MCF 10A (cell line): ENCODE measurements around the gene GRIP1. TPM values are rescaled to one million over a fixed set of nuclear protein-coding genes. Genes with fewer than 3 reads are reported as not detected.

Source experiments
- BruUV-seq: library from RNA; stranded (reverse); fragments of 400-500 nt; replicated peaks from 2 replicates; lab custom pipeline; 2021; lab: Mats Ljungman, UMichigan
- CTCF ChIA-PET: fragments of 300-600 bp; sonication (Branson Sonifier 250); formaldehyde crosslinking; extraction: SDS; loops from one replicate; lab custom pipeline; 2021; ENCODE audit warnings: antibody characterized with exemption, inconsistent platforms; lab: Yijun Ruan, JAX
- POLR2A ChIA-PET: fragments of 300-600, 350-650 bp; sonication (Branson Sonifier 250); formaldehyde crosslinking; extraction: SDS; loops from one replicate; lab custom pipeline; 2020; ENCODE audit warnings: antibody characterized with exemption, inconsistent platforms; lab: Yijun Ruan, JAX
- DNase-seq: peaks from one replicate; pipeline ENCODE4 v3.0.0-alpha.2; 2018; ENCODE audit not compliant: unreplicated experiment
- H3K27ac Mint-ChIP-seq: one replicate; pipeline ENCODE4 v1.8.0; 2022; ENCODE audit warnings: mild to moderate bottlenecking, low read depth, mixed read lengths; ENCODE audit not compliant: unreplicated experiment
- H3K27me3 Mint-ChIP-seq: one replicate; pipeline ENCODE4 v1.8.0; 2022; ENCODE audit warnings: mixed read lengths; ENCODE audit not compliant: insufficient read depth, unreplicated experiment
- H3K36me3 Mint-ChIP-seq: one replicate; pipeline ENCODE4 v1.8.0; 2022; ENCODE audit warnings: mild to moderate bottlenecking, moderate library complexity, mixed read lengths; ENCODE audit not compliant: insufficient read depth, unreplicated experiment
- H3K4me1 Mint-ChIP-seq: one replicate; pipeline ENCODE4 v1.8.0; 2022; ENCODE audit warnings: mixed read lengths; ENCODE audit not compliant: insufficient read depth, unreplicated experiment
- H3K4me3 Mint-ChIP-seq: one replicate; pipeline ENCODE4 v1.8.0; 2022; ENCODE audit warnings: mild to moderate bottlenecking, moderate library complexity, mixed read lengths; ENCODE audit not compliant: unreplicated experiment
- H3K9me3 Mint-ChIP-seq: one replicate; pipeline ENCODE4 v1.8.0; 2022; ENCODE audit warnings: mixed read lengths; ENCODE audit not compliant: unreplicated experiment
- intact Hi-C: fragments of 100-400 bp; cut with micrococcal nuclease; formaldehyde crosslinking; loops from 2 replicates; pipeline ENCODE4 v1.14.1; 2022
- total RNA-seq: library from RNA; stranded (reverse); gene quantifications from 2 replicates; pipeline ENCODE4 v1.2.3, GENCODE V29; 2022
- TF ChIP-seq, protein P1 (sequence below): fragments of 200-600 bp; IDR thresholded peaks from one replicate; pipeline ENCODE4 v1.8.0; 2022; ENCODE audit warnings: antibody characterized with exemption, mild to moderate bottlenecking; ENCODE audit not compliant: unreplicated experiment

The GRIP1 gene
- total RNA-seq, 1 experiment from 2014 or later = 8.2 TPM

DNA sequence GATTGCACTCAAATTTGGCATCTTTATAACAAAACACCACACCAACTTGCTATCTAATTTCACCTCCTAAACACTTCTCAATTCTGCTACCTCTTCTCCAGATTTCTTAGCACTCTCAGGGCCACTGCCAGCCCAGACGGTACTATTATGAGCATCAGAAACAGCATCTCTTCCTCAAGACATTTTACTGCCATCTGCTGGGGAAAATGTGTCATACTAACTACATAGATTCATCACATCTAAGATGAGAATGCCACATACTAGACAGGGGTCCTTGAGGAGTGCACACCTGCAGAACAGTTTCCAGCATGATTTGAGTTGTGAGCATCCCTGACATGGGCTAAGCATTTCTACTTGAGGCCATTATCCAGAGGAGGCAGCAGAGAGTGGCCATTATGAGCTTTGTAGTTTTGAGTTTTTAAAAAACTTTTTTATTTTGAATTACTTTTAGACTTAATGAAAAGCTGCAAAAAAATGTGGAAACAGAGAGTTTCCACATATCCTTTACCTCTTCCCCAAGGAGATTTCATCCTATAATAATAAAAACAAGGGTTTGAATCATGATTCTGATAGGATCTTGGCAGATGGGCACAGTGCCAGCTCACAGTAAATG lies 15.1 kb upstream of the GRIP1 start:
- Mint-ChIP-seq H3K4me1 (no peaks in the 10 kb centered on the region), H3K4me3 (no peak overlapping the region), H3K27me3 (peaks cover 34% of the 10 kb centered on the region), H3K27ac (no peak overlapping the region), H3K9me3 (no peaks in the 10 kb centered on the region), H3K36me3 (no peaks in the 10 kb centered on the region)
- intact Hi-C loops = loop anchor here (1.0 to 5.0 kb wide), 5 partner anchors 287 to 547 kb away; no protein-coding TSS in a partner anchor
- TF ChIP-seq, protein P1, sequence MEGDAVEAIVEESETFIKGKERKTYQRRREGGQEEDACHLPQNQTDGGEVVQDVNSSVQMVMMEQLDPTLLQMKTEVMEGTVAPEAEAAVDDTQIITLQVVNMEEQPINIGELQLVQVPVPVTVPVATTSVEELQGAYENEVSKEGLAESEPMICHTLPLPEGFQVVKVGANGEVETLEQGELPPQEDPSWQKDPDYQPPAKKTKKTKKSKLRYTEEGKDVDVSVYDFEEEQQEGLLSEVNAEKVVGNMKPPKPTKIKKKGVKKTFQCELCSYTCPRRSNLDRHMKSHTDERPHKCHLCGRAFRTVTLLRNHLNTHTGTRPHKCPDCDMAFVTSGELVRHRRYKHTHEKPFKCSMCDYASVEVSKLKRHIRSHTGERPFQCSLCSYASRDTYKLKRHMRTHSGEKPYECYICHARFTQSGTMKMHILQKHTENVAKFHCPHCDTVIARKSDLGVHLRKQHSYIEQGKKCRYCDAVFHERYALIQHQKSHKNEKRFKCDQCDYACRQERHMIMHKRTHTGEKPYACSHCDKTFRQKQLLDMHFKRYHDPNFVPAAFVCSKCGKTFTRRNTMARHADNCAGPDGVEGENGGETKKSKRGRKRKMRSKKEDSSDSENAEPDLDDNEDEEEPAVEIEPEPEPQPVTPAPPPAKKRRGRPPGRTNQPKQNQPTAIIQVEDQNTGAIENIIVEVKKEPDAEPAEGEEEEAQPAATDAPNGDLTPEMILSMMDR = peak; percentile 68
- DNase-seq = peak; percentile 75
- ChIA-PET POLR2A (no interaction called here), CTCF (interaction anchor here (0.6 to 6.0 kb wide), 23 partner anchors 11 to 1803 kb away, joined by 3 to 87 read pairs (median 3); no protein-coding TSS in a partner anchor)
- BruUV-seq = no TSS peak

DNA sequence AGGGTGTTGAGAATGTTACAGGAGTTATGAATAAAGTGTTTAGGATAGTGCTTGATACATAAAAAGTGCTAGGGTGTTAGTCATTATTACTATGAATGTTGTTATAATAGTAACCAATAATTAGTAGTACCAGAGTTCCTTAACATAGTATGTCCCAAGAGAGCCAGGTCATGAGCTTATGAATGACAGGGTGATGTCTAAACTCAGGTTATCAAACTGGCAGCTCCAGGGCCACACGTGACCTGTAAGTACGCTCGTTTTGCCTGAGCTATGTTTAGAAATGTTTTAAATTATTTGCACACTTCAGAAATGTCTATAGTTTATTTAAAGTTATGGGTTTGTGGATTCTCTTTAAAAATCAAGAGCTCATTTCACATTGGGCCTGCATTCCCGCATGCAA lies 14.1 kb upstream of the GRIP1 start:
- Mint-ChIP-seq H3K27me3 (peaks cover 23% of the 10 kb centered on the region), H3K9me3 (no peaks in the 10 kb centered on the region), H3K4me1 (no peaks in the 10 kb centered on the region), H3K36me3 (no peaks in the 10 kb centered on the region), H3K4me3 (no peak overlapping the region), H3K27ac (no peak overlapping the region)
- TF ChIP-seq, protein P1 = no peak
- DNase-seq = no peak
- intact Hi-C loops = loop anchor here (5.0 kb wide), 2 partner anchors 286 to 546 kb away; no protein-coding TSS in a partner anchor
- ChIA-PET CTCF (interaction anchor here (0.5 to 6.0 kb wide), 25 partner anchors 9 to 1800 kb away, joined by 3 to 87 read pairs (median 4); no protein-coding TSS in a partner anchor), POLR2A (no interaction called here)
- no TSS peak for BruUV-seq

DNA sequence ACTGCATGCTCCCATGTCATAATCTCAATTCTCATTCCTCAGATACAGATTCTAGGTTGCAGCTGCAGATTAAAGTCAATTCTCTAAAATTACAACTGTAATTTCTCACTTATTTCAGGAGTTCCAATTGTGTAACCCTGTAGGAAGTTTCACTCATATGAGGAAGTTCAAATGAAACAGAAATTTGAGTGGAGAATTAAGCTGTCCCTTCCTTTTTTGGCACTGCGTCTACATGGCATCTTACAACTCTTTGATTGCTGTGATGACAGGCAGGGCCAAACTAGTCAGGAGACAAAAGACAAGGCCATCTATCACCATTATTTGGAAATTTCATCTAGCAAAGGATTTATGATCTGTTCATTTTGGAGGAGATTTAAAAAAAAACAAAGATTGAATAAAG lies 13.3 kb upstream of the GRIP1 start:
- intact Hi-C loops = loop anchor here (5.0 kb wide), 2 partner anchors 285 to 545 kb away; no protein-coding TSS in a partner anchor
- BruUV-seq = no TSS peak
- POLR2A ChIA-PET = no interaction called here

More for the DNA sequence above, 13.3 kb upstream of the GRIP1 start:
- DNase-seq = no peak
- Mint-ChIP-seq H3K9me3 (no peaks in the 10 kb centered on the region), H3K27me3 (peaks cover 15% of the 10 kb centered on the region), H3K36me3 (no peaks in the 10 kb centered on the region), H3K4me1 (no peaks in the 10 kb centered on the region), H3K4me3 (no peak overlapping the region), H3K27ac (no peak overlapping the region)
- CTCF ChIA-PET = interaction anchor here (0.7 to 6.0 kb wide), 10 partner anchors 9 to 547 kb away, joined by 3 to 87 read pairs (median 6); no protein-coding TSS in a partner anchor
- TF ChIP-seq, protein P1 = no peak
